GM23248 (cell line): ENCODE measurements around the gene SEBOX. TPM values are rescaled to one million over a fixed set of nuclear protein-coding genes. Genes with fewer than 3 reads are reported as not detected.

Experiments used
- DNase-seq: peaks from one replicate; pipeline ENCODE4 v3.0.0-alpha.2; 2015
- H2AFZ ChIP-seq: fragments of 200-600 bp; sonication (generic); 2 replicates; pipeline ENCODE4 v1.6.1; 2016; ENCODE audit warnings: antibody characterized with exemption
- H3F3A ChIP-seq: fragments of 200-600 bp; sonication (generic); 2 replicates; pipeline ENCODE4 v1.6.1; 2016; ENCODE audit warnings: mild to moderate bottlenecking, antibody characterized with exemption, mixed run types; ENCODE audit not compliant: insufficient read depth
- H3K27ac ChIP-seq: fragments of 200-600 bp; sonication (generic); 2 replicates; pipeline ENCODE4 v1.5.1; 2016; ENCODE audit warnings: mild to moderate bottlenecking
- H3K27me3 ChIP-seq: fragments of 200-600 bp; sonication (generic); replicated peaks from 2 replicates; pipeline ENCODE4 v1.6.1; 2016; ENCODE audit warnings: mild to moderate bottlenecking; ENCODE audit not compliant: insufficient read depth
- H3K36me3 ChIP-seq: fragments of 200-600 bp; sonication (generic); 2 replicates; pipeline ENCODE4 v1.6.1; 2016; ENCODE audit warnings: low read depth, mild to moderate bottlenecking
- H3K4me1 ChIP-seq: fragments of 200-600 bp; sonication (generic); 2 replicates; pipeline ENCODE4 v1.6.1; 2016; ENCODE audit warnings: mild to moderate bottlenecking; ENCODE audit not compliant: insufficient read depth
- H3K4me2 ChIP-seq: fragments of 200-600 bp; sonication (generic); one replicate; pipeline ENCODE4 v1.6.1; 2016; ENCODE audit warnings: mild to moderate bottlenecking; ENCODE audit not compliant: unreplicated experiment
- H3K4me3 ChIP-seq: fragments of 200-600 bp; sonication (generic); 2 replicates; pipeline ENCODE4 v1.5.1; 2016; ENCODE audit warnings: mild to moderate bottlenecking
- H3K79me2 ChIP-seq: fragments of 200-600 bp; sonication (generic); 2 replicates; pipeline ENCODE4 v1.6.1; 2016; ENCODE audit warnings: mild to moderate bottlenecking; ENCODE audit not compliant: insufficient read depth
- H3K9ac ChIP-seq: fragments of 200-600 bp; sonication (generic); 2 replicates; pipeline ENCODE4 v1.6.1; 2016; ENCODE audit warnings: mild to moderate bottlenecking
- H3K9me2 ChIP-seq: fragments of 200-600 bp; sonication (generic); 2 replicates; pipeline ENCODE4 v1.6.1; 2016; ENCODE audit warnings: mixed run types, mild to moderate bottlenecking, moderate library complexity; ENCODE audit not compliant: insufficient read depth
- H3K9me3 ChIP-seq: fragments of 200-600 bp; sonication (generic); one replicate; pipeline ENCODE4 v1.6.1; 2017; ENCODE audit warnings: low read depth
- H4K20me1 ChIP-seq: fragments of 200-600 bp; sonication (generic); 2 replicates; pipeline ENCODE4 v1.6.0; 2016; ENCODE audit not compliant: insufficient read depth
- EZH2 ChIP-seq: fragments of 200-600 bp; sonication (generic); IDR thresholded peaks from 2 replicates; pipeline ENCODE4 v1.6.1; 2018; ENCODE audit warnings: antibody characterized with exemption, mild to moderate bottlenecking; ENCODE audit not compliant: insufficient read depth, poor library complexity, severe bottlenecking
- EZH2phosphoT487 ChIP-seq: fragments of 200-600 bp; sonication (generic); IDR thresholded peaks from 2 replicates; pipeline ENCODE4 v1.6.1; 2018; ENCODE audit warnings: antibody characterized with exemption, moderate library complexity, mild to moderate bottlenecking, low read depth; ENCODE audit not compliant: insufficient read depth
- WGBS, 2 experiments: methylation state at CpG; one replicate each; pipeline ENCODE4 v1.1.6; 2015 to 2017; ENCODE audit warnings: low lambda C conversion rate in 2 of 2, low coverage in 1 of 2; ENCODE audit errors: missing lambda C conversion rate in 2 of 2; 5-methylcytosine and 5-hydroxymethylcytosine counted together
- in situ Hi-C: fragments of 300-500 bp; cut with MboI; formaldehyde crosslinking; loops from 2 replicates; pipeline ENCODE4 v1.15.0; 2020
- polyA plus RNA-seq: library from polyadenylated mRNA; unstranded; fragments of >200 nt; fragmentation: Nextera tagmentation; extraction: Ambion mirVana; gene quantifications from 2 replicates; pipeline ENCODE4 v1.2.1, GENCODE V29; 2016
- total RNA-seq: library from RNA; depleted of rRNA; stranded (reverse); fragments of >200 nt; shearing (Covaris generic); gene quantifications from 2 replicates; pipeline ENCODE4 v1.2.3, GENCODE V29; 2014

Gene SEBOX
- total and polyA plus RNA-seq, 2 experiments from 2014 or later = not detected

DNA sequence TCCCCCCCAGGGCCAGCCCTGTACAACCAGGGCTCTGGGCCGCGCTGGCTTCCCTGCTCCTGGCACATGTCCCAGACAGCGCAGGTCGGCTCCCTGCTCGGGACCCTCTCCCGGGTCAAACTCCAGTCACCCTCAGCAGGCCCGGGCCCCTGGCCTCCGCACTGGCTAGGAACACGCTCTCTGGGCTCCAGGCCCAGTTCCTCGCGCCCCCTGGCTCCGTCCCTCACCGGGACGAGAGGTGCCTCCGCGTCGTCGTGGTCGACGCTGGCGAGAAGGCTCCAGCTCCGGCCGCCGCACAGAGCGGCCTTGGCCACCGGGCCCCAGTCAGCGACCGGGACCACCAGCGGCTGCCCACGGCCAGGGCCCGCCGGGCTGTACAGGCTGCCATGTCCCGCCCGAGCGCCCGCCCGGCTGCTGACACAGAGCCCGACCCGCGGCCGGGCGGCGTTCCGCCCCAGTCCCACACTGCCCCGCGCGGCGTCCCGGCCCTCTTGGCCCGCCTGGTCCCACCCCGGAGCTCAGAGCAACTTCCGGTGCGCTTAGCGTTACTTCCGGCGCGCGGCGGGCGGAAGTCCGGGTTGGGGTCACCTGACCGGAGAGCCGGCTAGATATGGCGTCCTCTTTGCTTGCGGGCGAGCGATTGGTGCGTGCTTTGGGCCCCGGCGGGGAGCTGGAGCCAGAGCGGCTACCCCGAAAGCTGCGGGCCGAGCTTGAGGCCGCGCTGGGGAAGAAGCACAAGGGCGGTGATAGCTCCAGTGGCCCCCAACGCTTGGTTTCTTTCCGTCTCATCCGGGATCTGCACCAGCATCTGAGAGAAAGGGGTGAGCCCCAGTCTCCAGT lies 7.7 kb downstream of the SEBOX start, which contains the start of gene POLDIP2:
TSS of gene POLDIP2 (minus strand) at position 467 of the 840 bp plus-strand sequence. CDS start at position 388, 79 bp downstream.
- Histone ChIP-seq H3K4me2 (peak within 1 kb of the TSS; percentile 93), H3F3A (no peaks in the 10 kb centered on the region), H3K27me3 (no peaks in the 10 kb centered on the region), H3K4me1 (peaks cover 12% of the 10 kb centered on the region), H3K79me2 (peaks cover 54% of the 10 kb centered on the region), H3K9ac (peak within 1 kb of the TSS; percentile 95), H3K27ac (peak within 1 kb of the TSS; percentile 48), H2AFZ (peak within 1 kb of the TSS; percentile 84), H3K4me3 (peak within 1 kb of the TSS; percentile 89), H3K9me2 (no peaks in the 10 kb centered on the region), H3K36me3 (peaks cover 28% of the 10 kb centered on the region), H4K20me1 (no peaks in the 10 kb centered on the region), H3K9me3 (no peaks in the 10 kb centered on the region)
- no peak for TF ChIP-seq EZH2
- no peak for TF ChIP-seq EZH2phosphoT487
- 1 to 2% methylated on average over 55 to 68 of the region's 80 CpGs for WGBS, 2 experiments
- in situ Hi-C loops = no loop called here
- peak; percentile 99 for DNase-seq

- WGBS, 2 experiments = 93 to 95% methylated on average over 7 of the region's 7 CpGs
- H3K27ac ChIP-seq = no peak overlapping the region
- no peaks in the 10 kb centered on the region for H3K9me3 ChIP-seq
- H3K36me3 ChIP-seq = peaks cover 42% of the 10 kb centered on the region
- H3K27me3 ChIP-seq = no peaks in the 10 kb centered on the region
- H3K4me3 ChIP-seq = no peak overlapping the region
- no peak for DNase-seq
- peaks cover 24% of the 10 kb centered on the region for H3K4me1 ChIP-seq
- H3F3A ChIP-seq = peaks cover 54% of the 10 kb centered on the region
- in situ Hi-C loops = no loop called here
- H2AFZ ChIP-seq = no peak overlapping the region
- no peak for TF ChIP-seq EZH2
- no peak for TF ChIP-seq EZH2phosphoT487
- no peak overlapping the region for H3K4me2 ChIP-seq
- peaks cover 19% of the 10 kb centered on the region for H3K79me2 ChIP-seq
- no peaks in the 10 kb centered on the region for H4K20me1 ChIP-seq
- no peak overlapping the region for H3K9ac ChIP-seq
- no peaks in the 10 kb centered on the region for H3K9me2 ChIP-seq
These were observed 14.7 kb downstream of the SEBOX start for GRCh38 chr17:28350271-28350670.

GRCh38 chr17:28348979-28349378 lies 16.0 kb downstream of the SEBOX start:
- H3K9me3 ChIP-seq = no peaks in the 10 kb centered on the region
- H3K4me1 ChIP-seq = peaks cover 24% of the 10 kb centered on the region
- H3K4me3 ChIP-seq = no peak overlapping the region
- peaks cover 6% of the 10 kb centered on the region for H3K79me2 ChIP-seq
- DNase-seq = no peak
- peaks cover 60% of the 10 kb centered on the region for H3F3A ChIP-seq
- H3K4me2 ChIP-seq = no peak overlapping the region
- no peak for TF ChIP-seq EZH2
- TF ChIP-seq EZH2phosphoT487 = no peak
- no peaks in the 10 kb centered on the region for H3K27me3 ChIP-seq
- no peaks in the 10 kb centered on the region for H3K9me2 ChIP-seq
- no peak overlapping the region for H2AFZ ChIP-seq
- H3K9ac ChIP-seq = no peak overlapping the region
- in situ Hi-C loops = no loop called here
- H3K27ac ChIP-seq = no peak overlapping the region
- WGBS, 2 experiments = 75 to 83% methylated on average over 3 of the region's 3 CpGs
- H4K20me1 ChIP-seq = no peaks in the 10 kb centered on the region
- H3K36me3 ChIP-seq = peaks cover 42% of the 10 kb centered on the region

GRCh38 chr17:28347261-28347891 lies 17.6 kb downstream of the SEBOX start:
- Histone ChIP-seq H3K4me3 (no peak overlapping the region), H3K9me2 (no peaks in the 10 kb centered on the region), H3K9me3 (no peaks in the 10 kb centered on the region), H3K4me2 (peak overlapping the region; percentile 19), H4K20me1 (no peaks in the 10 kb centered on the region), H2AFZ (no peak overlapping the region), H3K4me1 (peaks cover 24% of the 10 kb centered on the region), H3K36me3 (peaks cover 47% of the 10 kb centered on the region), H3K27me3 (no peaks in the 10 kb centered on the region), H3K27ac (peak overlapping the region; percentile 73), H3K79me2 (peaks cover 4% of the 10 kb centered on the region), H3K9ac (peak overlapping the region; percentile 43; the same call in 1 of the 2 replicates), H3F3A (peaks cover 60% of the 10 kb centered on the region)
- TF ChIP-seq EZH2 = no peak
- no peak for TF ChIP-seq EZH2phosphoT487
- WGBS, 2 experiments = 60 to 61% methylated on average over 8 of the region's 8 CpGs
- peak; percentile 95 for DNase-seq
- in situ Hi-C loops = no loop called here
